ENCODE measurements around the gene IL12RB2.

- TF ChIP-seq, protein P1, sequence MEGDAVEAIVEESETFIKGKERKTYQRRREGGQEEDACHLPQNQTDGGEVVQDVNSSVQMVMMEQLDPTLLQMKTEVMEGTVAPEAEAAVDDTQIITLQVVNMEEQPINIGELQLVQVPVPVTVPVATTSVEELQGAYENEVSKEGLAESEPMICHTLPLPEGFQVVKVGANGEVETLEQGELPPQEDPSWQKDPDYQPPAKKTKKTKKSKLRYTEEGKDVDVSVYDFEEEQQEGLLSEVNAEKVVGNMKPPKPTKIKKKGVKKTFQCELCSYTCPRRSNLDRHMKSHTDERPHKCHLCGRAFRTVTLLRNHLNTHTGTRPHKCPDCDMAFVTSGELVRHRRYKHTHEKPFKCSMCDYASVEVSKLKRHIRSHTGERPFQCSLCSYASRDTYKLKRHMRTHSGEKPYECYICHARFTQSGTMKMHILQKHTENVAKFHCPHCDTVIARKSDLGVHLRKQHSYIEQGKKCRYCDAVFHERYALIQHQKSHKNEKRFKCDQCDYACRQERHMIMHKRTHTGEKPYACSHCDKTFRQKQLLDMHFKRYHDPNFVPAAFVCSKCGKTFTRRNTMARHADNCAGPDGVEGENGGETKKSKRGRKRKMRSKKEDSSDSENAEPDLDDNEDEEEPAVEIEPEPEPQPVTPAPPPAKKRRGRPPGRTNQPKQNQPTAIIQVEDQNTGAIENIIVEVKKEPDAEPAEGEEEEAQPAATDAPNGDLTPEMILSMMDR (IDR thresholded peaks at IDR 0.05), result no peak
- TF ChIP-seq EZH2 (IDR thresholded peaks at IDR 0.05), result no peak
These were observed 7.1 kb upstream of the IL12RB2 start for GRCh38 chr1:67300561-67300960.

Data from neural progenitor cell (in vitro differentiated cells).